ENCODE results near the gene NHSL2.
A peak's percentile ranks its signal among the peaks of the same experiment; 100 is the strongest.

Gene NHSL2

DNA sequence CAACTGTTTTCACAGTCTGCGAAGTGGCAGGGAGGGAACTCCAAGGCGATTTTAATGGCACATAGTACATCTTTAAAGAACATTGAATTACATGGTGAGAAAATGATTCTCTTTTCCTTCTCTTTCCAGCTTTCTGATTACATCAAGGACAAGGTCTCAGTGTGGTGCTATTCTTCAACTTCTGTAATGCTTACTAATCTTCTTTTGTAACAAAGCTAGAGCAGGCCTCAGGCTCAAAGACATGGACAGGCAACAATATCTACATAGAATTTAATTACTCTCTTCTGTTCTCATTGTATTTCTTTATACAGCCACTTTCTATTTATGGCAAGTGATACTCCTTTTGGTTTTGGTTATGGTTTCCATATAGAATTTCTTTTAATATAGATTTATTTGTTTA is 172.6 kb downstream of the NHSL2 start:
- no peak for DNase-seq

GRCh38 chrX:72084114-72084513 is 173.5 kb downstream of the NHSL2 start:
- no peak for DNase-seq

GRCh38 chrX:72086995-72087394 is 176.3 kb downstream of the NHSL2 start:
- DNase-seq, result no peak

GRCh38 chrX:72088761-72089160 is 178.1 kb downstream of the NHSL2 start:
- DNase-seq, result no peak

DNA sequence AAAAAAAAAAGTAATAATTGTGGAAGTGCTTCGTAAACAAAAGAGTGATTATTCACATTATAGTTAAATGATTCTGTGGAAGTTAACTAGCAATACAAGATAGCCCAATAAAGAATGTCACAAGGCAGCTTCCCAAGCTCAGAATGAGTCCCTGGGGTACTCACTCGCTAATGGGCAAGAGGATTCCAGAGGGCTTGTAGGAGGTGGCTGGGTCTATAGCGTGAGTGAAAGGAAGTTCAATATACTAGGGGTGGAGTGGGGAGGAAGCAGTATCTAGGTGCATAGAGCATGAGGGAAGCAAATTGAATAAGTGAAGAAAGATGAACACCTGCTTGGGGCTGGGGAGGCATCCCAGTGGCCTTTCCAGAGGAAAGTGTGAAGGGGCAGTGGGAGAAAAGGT is 178.6 kb downstream of the NHSL2 start:
- DNase-seq, result no peak

GRCh38 chrX:72094894-72095293 is 184.2 kb downstream of the NHSL2 start:
- peak; percentile 43 for DNase-seq

- DNase-seq, result no peak
Measured at GRCh38 chrX:72095370-72095769, 184.7 kb downstream of the NHSL2 start.

- DNase-seq, result no peak
Measured at GRCh38 chrX:72097098-72097497, 186.5 kb downstream of the NHSL2 start.

GRCh38 chrX:72100051-72100755 is 189.6 kb downstream of the NHSL2 start:
- DNase-seq, result peak; percentile 15

GRCh38 chrX:72100824-72101351 is 190.2 kb downstream of the NHSL2 start:
- DNase-seq, result peak; percentile 81

DNA sequence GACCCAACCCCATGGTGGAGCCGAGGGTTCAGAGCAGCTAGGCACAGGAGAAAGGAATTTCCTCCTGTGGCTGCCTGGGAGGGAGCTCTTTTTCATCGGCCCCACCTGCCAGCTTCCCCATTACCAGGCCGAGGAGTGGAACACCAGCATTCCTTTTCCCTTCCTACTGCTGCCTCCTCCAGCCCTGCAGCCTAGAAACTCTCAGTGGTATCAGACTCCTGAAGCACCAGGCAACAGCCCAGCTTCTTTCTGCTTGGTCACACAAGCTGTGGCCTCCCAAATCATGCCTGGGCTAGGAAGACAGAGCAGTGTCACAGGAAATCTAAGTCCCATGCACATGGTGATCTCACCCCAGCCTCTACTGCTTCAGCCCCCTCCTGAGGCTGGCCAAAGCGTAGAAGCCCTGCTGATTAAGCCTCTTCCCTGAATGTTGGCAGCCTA is 191.0 kb downstream of the NHSL2 start:
- DNase-seq, result no peak

DNA sequence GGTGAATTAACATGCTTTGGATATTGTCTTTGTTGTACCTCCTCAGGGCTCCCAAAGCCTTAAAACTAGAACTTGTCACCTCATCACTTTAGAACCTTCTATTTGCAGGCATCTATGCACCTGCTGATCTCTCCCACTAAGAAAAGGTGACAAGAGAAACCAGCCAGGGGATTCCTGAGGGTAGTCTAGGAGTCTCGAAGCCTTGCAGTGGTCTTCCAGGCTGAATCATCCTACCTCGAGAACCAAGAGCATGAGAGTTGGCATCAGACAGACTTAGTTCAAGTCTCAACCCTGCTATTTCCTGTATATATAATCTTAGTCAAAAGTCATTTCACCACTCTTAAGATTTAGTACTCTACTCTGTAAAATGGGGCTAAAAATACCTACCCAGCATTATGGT is 191.5 kb downstream of the NHSL2 start:
- no peak for DNase-seq

DNA sequence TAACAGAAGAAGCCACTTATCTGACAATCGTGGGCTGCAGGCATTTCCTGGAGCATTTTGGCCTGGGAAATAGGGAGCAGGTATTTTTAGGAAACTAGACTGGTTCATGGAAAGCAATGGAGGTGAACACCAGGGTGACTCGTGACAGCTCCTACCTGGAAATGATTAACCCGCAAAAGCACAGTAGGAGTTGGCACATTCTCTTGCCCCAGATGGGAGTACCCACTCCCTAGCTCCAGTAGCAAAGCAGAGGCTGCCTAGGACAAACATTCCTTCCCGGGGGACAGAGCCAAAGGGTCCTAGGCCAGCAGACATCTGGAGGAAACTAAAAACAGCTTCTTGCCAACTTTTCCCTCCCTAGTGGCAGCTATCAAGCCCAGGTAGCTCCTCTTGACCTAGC is 192.1 kb downstream of the NHSL2 start:
- no peak for DNase-seq

DNA sequence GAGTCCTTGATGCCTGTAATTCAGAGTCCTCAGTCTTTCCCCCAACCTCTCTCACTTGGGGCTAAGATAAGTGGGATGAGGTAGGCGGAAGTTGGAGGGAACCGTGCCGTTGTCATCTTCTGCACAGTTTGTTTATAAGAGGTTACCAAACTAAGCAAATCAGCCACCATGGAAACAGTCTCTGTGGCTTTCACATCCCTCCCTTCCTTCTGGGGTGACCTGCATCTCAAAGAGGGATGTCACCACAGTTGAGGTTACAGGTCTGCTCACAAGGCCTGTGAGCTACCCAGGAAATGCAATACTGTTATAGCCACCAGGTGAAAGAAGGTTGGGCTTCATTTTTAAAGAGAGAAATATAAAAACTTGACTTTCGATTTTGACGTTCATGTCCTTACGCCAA is 194.8 kb downstream of the NHSL2 start:
- peak; percentile 66 for DNase-seq

DNA sequence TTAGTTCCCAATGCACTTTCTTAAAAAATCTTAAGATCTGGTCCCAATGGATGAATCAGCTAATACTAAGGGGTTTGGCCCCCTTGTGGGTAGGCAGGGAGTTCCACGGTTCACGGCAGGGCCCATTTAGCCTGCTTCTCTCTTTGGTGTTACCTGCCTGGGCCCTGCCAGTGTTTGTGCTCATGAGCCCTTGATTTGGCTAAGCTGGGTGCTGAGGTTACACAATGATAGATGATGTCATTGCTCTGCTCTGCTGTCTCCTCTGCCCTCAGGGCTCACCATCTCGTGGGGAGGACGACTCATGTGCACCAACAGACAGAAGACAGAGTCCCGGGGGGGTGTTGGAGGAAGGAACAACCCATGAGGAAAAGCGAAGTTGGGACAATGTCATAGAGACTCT is 196.7 kb downstream of the NHSL2 start:
- DNase-seq, result no peak

GRCh38 chrX:72107841-72108595 is 197.4 kb downstream of the NHSL2 start:
- DNase-seq, result no peak

DNA sequence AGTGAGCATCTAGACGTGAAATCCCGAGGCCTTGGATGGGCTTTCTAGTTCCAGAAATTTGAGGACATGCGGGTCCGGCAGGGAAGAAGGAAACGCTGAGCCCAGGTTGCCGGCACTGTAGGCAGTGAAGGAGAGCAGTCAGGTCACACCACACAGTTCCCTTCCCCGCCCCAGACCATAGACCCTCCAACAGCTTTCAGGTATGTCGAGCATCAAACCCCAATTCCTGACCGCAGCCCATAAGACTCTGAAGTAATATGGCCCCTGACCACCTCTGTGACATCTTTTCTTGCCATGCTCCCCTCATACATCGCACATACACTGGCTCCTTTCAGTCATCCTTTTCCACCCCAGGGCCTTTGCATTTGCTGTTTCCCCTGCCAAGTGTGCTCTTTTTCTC is 198.0 kb downstream of the NHSL2 start:
- no peak for DNase-seq

DNA sequence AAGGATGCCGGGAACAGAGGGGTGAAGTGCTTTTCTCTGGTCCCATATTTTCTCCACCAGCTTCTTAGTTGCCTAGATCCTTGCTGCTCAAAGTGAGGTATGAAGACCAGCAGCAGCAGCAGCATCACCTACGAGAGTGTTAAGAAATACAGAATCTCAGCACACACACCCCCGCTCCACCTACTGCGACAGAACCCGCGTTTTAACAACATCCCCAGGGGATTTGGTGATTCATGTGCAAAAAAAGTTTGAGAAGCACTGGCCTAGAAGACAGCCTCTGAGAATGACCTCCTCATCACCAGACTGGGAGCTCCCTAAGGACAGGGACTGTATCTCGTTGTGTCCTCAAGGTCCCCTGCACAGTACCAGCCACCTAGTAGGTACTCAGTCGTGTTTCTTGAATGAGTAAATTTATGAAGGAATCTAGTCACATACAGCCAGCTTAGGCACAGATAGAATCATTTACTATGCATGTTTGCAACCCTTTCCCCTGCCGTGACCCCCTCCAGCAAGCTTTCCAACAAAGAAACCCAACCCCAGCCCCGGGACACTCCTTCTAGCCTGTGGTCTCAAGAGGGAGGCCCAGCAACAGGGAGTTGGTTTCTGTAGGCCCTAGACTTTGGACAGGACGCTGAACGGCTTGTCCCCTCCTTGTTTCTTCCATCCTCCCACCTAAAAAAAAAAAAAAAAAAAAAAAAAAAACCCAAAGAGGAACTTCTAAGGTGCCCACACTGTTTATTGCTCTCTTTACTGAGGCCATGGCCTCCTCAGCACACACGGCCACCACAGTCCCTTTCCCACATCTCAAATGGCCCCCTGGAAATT is 199.6 kb downstream of the NHSL2 start:
- no peak for DNase-seq

GRCh38 chrX:72110876-72111708 is 200.4 kb downstream of the NHSL2 start:
- DNase-seq, result no peak

DNA sequence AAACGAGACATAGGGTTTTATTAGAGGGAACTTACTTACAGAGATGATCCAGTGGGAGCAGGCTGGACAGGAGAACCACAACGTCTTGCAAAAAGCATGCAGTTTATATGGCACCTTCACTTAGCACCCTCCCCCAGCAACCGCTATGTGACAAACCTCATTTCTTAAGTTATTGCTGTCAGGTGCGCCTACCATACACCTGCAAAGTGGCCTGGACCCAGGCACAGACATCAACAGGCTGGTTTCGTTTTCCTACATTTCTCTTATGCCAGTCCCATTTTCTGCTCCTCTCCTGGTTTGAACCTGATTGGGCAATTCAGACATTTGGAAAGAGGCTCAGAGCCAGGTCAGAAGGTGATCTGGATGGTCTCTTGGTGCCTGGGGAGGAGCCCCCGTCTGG is 202.8 kb downstream of the NHSL2 start:
- no peak for DNase-seq

DNA sequence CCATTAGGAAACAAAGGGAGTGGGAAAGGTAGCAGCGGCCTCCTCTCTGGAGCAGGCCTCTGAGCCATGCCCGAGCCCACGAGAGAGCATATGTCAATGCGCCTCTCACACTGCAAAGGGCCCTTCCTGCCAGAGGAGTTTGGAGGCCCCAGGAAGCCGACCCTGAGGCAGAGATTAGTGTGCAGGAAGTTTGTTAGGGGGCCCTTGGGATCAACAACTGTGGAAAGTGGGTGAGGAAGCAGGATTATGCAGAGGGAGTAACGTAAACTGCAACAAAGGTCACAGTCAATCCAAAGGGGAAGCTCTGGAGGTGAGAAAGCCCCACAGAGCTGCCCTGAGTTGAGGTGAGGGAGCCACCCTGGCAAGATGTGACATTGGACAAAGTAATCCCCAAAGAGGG is 203.7 kb downstream of the NHSL2 start:
- DNase-seq, result no peak

- DNase-seq, result no peak
Measured at GRCh38 chrX:72114807-72115206, 204.2 kb downstream of the NHSL2 start.
